ENCODE results near the gene CNOT2.
A peak's percentile ranks its signal among the peaks of the same experiment; 100 is the strongest.

Gene CNOT2

DNA sequence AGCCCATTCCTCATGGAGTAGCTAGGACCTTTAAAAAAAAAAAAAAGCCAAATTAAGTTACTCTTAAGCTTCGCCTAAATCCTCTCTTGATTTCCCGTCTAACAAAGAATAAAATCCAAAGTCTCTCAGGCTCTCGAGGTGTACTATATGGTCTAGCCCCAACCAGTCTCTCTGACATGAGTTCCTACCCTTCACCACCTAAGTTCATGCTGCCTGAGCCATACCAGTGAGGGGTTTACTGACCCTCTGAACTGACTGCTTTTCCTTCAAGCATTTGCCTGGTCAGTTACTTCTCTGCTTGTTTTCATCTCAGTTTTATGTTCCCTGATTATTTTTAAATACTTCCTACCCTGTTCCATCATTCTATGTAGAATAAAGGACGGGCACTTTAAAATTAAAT lies 64.6 kb downstream of the CNOT2 start:
- no peak for DNase-seq (ENCODE audit: low read depth in 1 of 2, low spot score in 1 of 2)
- H3K27ac ChIP-seq (replicated peaks) = no peak overlapping the region
- H3K27me3 ChIP-seq (ENCODE audit: insufficient read depth, poor library complexity, severe bottlenecking) = no peaks in the 10 kb centered on the region
- TF ChIP-seq GABPA (IDR thresholded peaks at IDR 0.05; ENCODE audit: low read depth) (no peak), SPI1 (IDR thresholded peaks at IDR 0.05; ENCODE audit: borderline replicate concordance, low read depth) (no peak), POLR2AphosphoS5 (IDR thresholded peaks at IDR 0.05; ENCODE audit: low read depth) (no peak)
- TF ChIP-seq, protein P1, sequence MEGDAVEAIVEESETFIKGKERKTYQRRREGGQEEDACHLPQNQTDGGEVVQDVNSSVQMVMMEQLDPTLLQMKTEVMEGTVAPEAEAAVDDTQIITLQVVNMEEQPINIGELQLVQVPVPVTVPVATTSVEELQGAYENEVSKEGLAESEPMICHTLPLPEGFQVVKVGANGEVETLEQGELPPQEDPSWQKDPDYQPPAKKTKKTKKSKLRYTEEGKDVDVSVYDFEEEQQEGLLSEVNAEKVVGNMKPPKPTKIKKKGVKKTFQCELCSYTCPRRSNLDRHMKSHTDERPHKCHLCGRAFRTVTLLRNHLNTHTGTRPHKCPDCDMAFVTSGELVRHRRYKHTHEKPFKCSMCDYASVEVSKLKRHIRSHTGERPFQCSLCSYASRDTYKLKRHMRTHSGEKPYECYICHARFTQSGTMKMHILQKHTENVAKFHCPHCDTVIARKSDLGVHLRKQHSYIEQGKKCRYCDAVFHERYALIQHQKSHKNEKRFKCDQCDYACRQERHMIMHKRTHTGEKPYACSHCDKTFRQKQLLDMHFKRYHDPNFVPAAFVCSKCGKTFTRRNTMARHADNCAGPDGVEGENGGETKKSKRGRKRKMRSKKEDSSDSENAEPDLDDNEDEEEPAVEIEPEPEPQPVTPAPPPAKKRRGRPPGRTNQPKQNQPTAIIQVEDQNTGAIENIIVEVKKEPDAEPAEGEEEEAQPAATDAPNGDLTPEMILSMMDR (IDR thresholded peaks at IDR 0.05; ENCODE audit: insufficient read depth, low read length) = no peak
- TF ChIP-seq, protein P2, sequence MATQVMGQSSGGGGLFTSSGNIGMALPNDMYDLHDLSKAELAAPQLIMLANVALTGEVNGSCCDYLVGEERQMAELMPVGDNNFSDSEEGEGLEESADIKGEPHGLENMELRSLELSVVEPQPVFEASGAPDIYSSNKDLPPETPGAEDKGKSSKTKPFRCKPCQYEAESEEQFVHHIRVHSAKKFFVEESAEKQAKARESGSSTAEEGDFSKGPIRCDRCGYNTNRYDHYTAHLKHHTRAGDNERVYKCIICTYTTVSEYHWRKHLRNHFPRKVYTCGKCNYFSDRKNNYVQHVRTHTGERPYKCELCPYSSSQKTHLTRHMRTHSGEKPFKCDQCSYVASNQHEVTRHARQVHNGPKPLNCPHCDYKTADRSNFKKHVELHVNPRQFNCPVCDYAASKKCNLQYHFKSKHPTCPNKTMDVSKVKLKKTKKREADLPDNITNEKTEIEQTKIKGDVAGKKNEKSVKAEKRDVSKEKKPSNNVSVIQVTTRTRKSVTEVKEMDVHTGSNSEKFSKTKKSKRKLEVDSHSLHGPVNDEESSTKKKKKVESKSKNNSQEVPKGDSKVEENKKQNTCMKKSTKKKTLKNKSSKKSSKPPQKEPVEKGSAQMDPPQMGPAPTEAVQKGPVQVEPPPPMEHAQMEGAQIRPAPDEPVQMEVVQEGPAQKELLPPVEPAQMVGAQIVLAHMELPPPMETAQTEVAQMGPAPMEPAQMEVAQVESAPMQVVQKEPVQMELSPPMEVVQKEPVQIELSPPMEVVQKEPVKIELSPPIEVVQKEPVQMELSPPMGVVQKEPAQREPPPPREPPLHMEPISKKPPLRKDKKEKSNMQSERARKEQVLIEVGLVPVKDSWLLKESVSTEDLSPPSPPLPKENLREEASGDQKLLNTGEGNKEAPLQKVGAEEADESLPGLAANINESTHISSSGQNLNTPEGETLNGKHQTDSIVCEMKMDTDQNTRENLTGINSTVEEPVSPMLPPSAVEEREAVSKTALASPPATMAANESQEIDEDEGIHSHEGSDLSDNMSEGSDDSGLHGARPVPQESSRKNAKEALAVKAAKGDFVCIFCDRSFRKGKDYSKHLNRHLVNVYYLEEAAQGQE (IDR thresholded peaks at IDR 0.05; ENCODE audit: insufficient replicate concordance, low read depth) = no peak
- H3K4me3 ChIP-seq (replicated peaks; ENCODE audit: insufficient read depth, low read length) = no peak overlapping the region

DNA sequence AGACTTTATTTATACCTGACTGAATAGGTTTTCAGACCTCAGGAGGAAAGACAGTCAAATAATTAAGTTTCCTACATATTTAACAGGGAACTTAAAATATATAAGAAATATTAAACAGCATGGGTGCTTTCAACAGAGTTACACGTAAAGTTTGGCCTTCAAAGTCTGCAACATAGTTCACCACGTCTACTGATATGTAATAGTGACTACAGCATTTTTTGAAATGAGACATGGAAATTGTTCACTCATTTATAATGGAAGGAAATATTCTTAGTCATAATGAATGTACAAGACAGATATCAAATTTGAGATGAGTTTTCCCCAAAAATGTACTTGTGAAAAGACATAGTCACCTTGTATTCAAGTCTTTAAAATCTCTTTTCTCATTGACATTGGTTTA lies 66.1 kb downstream of the CNOT2 start:
- TF ChIP-seq, protein P1 (IDR thresholded peaks at IDR 0.05; ENCODE audit: insufficient read depth, low read length) = no peak
- TF ChIP-seq GABPA (IDR thresholded peaks at IDR 0.05; ENCODE audit: low read depth) = no peak
- H3K27me3 ChIP-seq (ENCODE audit: insufficient read depth, poor library complexity, severe bottlenecking) = no peaks in the 10 kb centered on the region
- H3K27ac ChIP-seq (replicated peaks) = no peak overlapping the region
- H3K4me3 ChIP-seq (replicated peaks; ENCODE audit: insufficient read depth, low read length) = no peak overlapping the region
- DNase-seq (ENCODE audit: low read depth in 1 of 2, low spot score in 1 of 2) = no peak

DNA sequence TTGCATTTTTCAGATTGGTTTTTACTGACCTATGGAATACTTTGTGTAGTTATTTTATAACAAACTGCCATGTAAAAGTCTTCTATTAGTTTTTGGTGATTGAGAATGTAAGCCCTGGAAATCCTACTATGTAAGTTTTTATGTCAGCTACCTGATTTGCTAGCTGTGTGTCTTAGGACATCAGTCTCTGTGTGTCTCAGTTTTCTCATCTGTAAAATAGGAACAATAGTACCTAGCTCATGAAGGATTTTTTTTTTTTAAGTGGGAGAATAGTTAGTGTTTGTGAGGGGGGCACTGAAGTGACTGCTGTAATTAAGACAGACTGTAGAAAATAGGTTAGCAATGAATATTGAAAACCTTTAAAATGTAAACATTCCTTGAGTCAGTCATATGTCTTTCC lies 70.9 kb downstream of the CNOT2 start:
- H3K27ac ChIP-seq (replicated peaks) = no peak overlapping the region
- no peaks in the 10 kb centered on the region for H3K27me3 ChIP-seq (ENCODE audit: insufficient read depth, poor library complexity, severe bottlenecking)
- H3K4me3 ChIP-seq (replicated peaks; ENCODE audit: insufficient read depth, low read length) = no peak overlapping the region
- no peak for DNase-seq (ENCODE audit: low read depth in 1 of 2, low spot score in 1 of 2)
- TF ChIP-seq POLR2AphosphoS5 (IDR thresholded peaks at IDR 0.05; ENCODE audit: low read depth) (no peak), GABPA (IDR thresholded peaks at IDR 0.05; ENCODE audit: low read depth) (no peak), SPI1 (IDR thresholded peaks at IDR 0.05; ENCODE audit: borderline replicate concordance, low read depth) (no peak)
- TF ChIP-seq, protein P2 (IDR thresholded peaks at IDR 0.05; ENCODE audit: insufficient replicate concordance, low read depth) = no peak
- TF ChIP-seq, protein P1 (IDR thresholded peaks at IDR 0.05; ENCODE audit: insufficient read depth, low read length) = no peak

DNA sequence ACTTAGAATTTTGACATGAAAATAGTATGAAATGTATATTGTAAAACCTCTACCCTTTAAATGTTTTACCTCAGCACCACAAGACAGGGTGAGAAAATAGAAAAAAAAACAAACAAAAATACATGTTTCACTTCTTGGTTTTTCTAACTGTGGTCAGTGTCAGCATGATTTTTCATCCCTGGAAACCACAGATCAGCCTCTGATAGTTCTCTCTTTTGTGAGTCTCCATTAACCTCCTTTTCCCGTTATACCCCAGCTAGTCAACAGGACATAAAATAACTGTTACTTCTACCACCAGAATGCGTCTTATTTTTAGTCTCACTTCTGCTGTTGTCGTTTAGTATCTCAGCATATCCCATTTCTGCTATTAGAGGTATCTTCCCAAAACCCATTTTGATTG lies 74.5 kb downstream of the CNOT2 start:
- Histone ChIP-seq H3K27me3 (ENCODE audit: insufficient read depth, poor library complexity, severe bottlenecking) (no peaks in the 10 kb centered on the region), H3K4me3 (replicated peaks; ENCODE audit: insufficient read depth, low read length) (no peak overlapping the region), H3K27ac (replicated peaks) (no peak overlapping the region)
- peak; percentile 6 to 13 for DNase-seq (ENCODE audit: low read depth in 1 of 2, low spot score in 1 of 2)
- no peak for TF ChIP-seq GABPA (IDR thresholded peaks at IDR 0.05; ENCODE audit: low read depth)
- TF ChIP-seq, protein P1 (IDR thresholded peaks at IDR 0.05; ENCODE audit: insufficient read depth, low read length) = no peak
- no peak for TF ChIP-seq POLR2AphosphoS5 (IDR thresholded peaks at IDR 0.05; ENCODE audit: low read depth)
- TF ChIP-seq SPI1 (IDR thresholded peaks at IDR 0.05; ENCODE audit: borderline replicate concordance, low read depth) = no peak; the same call in 1 of the 2 replicates
- TF ChIP-seq, protein P2 (IDR thresholded peaks at IDR 0.05; ENCODE audit: insufficient replicate concordance, low read depth) = no peak

Data from HL-60 (cell line).